Coronary artery (tissue), 2 donors: ENCODE data around the gene EML1.

Experiments used
- DNase-seq: peaks from one replicate; pipeline ENCODE4 v3.0.0-alpha.2; 2017; ENCODE audit warnings: low spot score
- H3K27ac ChIP-seq, 2 donors: fragments of 200-600 bp; sonication (generic); one replicate each; pipeline ENCODE4 v1.5.1; 2016 to 2019
- H3K4me3 ChIP-seq: fragments of 200-600 bp; sonication (generic); 2 replicates; pipeline ENCODE4 v1.5.1; 2016; ENCODE audit warnings: mild to moderate bottlenecking, moderate library complexity
- TF ChIP-seq, protein P1 (sequence below): fragments of 200-600 bp; sonication (generic); IDR thresholded peaks from one replicate; pipeline ENCODE4 v1.5.1; 2019; ENCODE audit warnings: antibody characterized with exemption

Gene EML1

DNA sequence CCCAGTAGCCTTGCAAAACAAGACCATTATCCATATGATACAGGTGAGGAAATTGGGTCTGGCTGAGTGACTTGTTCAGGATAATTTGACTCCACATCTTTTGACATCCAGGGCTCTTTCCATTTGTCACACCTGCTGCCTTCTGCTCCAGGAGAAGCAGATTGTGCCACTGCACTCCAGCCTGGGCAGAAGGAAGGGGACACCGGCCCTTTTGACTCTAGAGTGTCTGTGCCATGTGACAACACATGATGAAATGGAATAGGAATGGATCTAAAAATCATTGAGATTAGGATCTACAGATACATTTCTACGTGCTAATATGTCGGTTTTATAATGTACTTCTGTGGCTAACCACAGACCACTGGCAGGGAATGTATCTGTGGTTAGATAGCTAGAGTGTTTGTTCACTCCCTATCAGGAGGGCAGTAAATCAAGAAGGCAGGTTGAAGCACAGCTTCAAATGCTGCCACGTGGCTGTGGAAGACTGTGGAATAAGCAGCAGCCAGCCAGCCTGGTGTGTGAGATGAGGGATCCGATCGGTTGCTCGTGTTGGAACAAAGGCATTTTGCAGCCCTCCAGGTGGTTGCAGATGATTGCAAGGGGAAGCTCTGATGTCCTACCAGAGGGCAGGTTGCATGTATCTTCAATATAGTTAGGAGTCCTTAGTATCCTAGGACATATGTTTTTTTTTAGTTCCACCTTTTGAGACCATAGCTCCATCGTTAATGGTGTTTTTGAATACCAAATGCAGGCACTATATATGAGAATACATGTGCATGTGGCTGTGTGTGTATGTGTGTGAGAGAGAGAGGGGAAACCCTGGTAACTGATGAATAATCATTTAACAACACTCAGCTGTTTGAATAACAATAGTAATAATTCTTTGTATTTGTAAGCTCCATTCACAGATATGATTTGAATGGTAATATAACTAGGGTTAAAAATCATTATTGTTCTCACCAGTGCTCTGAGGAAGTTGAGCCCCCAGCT, 28.6 kb downstream of the EML1 start:
- no peak overlapping the region for H3K27ac ChIP-seq
- H3K4me3 ChIP-seq = no peak overlapping the region
- no peak for DNase-seq
- TF ChIP-seq, protein P1, sequence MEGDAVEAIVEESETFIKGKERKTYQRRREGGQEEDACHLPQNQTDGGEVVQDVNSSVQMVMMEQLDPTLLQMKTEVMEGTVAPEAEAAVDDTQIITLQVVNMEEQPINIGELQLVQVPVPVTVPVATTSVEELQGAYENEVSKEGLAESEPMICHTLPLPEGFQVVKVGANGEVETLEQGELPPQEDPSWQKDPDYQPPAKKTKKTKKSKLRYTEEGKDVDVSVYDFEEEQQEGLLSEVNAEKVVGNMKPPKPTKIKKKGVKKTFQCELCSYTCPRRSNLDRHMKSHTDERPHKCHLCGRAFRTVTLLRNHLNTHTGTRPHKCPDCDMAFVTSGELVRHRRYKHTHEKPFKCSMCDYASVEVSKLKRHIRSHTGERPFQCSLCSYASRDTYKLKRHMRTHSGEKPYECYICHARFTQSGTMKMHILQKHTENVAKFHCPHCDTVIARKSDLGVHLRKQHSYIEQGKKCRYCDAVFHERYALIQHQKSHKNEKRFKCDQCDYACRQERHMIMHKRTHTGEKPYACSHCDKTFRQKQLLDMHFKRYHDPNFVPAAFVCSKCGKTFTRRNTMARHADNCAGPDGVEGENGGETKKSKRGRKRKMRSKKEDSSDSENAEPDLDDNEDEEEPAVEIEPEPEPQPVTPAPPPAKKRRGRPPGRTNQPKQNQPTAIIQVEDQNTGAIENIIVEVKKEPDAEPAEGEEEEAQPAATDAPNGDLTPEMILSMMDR = no peak

- DNase-seq = no peak
- TF ChIP-seq, protein P1 = no peak
- no peak overlapping the region for H3K4me3 ChIP-seq
- no peak overlapping the region for H3K27ac ChIP-seq
These were observed 29.7 kb downstream of the EML1 start for GRCh38 chr14:99822800-99823455.

GRCh38 chr14:99824776-99825175, 31.6 kb downstream of the EML1 start:
- no peak for DNase-seq
- TF ChIP-seq, protein P1 = no peak
- no peak overlapping the region for H3K4me3 ChIP-seq
- H3K27ac ChIP-seq = no peak overlapping the region

DNA sequence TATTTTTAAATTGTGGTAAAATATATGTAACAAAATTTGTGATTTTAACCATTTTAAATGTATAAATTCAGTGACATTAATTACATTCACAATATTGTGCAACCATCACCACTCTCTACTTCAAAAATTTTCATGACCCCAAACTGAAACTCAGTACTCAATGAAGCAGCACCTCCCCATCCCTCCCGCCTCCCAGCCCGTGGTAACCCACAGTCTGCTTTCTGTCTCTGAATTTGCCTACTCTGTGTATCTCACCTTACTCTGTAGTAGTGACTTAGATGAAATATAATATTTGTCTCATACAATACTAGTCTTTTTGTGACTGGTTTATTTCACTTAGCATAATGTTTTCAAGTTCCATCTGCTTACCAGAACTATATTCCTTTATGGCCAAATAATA, 36.2 kb downstream of the EML1 start:
- TF ChIP-seq, protein P1 = no peak
- no peak overlapping the region for H3K27ac ChIP-seq
- H3K4me3 ChIP-seq = no peak overlapping the region
- no peak for DNase-seq

- no peak overlapping the region for H3K4me3 ChIP-seq
- TF ChIP-seq, protein P1 = no peak
- DNase-seq = no peak
- H3K27ac ChIP-seq = no peak overlapping the region
These were observed 38.1 kb downstream of the EML1 start for GRCh38 chr14:99831303-99831702.

DNA sequence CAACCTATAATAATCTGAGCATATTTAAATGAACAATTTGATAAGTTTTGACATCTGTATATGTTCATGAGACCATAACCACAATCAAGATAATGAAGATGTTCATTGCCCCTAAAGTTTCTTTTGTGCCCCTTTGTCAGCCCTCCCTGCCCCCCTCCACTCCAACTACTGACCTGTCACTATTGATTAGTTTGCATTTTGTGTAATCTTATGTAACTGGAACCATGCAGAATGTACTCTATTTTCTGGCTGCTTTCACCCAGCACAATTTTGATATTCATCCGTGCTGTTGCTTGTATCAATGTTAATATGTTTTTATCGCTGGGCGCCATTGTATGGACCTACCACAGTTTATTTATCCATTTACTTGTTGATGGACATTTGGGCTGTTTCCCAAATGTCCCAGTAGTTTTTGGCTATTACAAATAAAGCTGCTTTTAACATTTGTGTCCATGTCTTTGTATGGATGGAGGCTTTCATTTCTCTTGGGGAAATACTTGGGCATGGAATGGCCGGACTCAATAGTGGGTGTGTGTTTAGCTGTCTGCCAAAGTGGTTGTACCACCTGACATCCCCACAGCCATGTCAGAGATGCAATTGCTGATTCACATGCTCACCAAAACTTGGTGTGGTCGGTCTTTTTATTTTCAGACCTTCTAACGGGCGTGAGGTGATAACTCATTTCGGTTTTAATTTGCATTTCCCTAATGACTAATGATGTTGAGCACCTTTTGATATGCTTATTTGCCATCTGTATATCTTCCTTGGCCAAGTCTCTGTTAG, 38.9 kb downstream of the EML1 start:
- Histone ChIP-seq H3K27ac (no peak overlapping the region), H3K4me3 (no peak overlapping the region)
- TF ChIP-seq, protein P1 = no peak
- DNase-seq = no peak
